ENCODE data around the gene B3GNT2.

B3GNT2 gene

GRCh38 chr2:62163106-62163831 is 32.6 kb upstream of the B3GNT2 start:
- no peak overlapping the region for H3K9ac ChIP-seq
- no peaks in the 10 kb centered on the region for H3K9me3 ChIP-seq
- TF ChIP-seq Cebpa-rat (IDR thresholded peaks at IDR 0.05) = no peak
- H3K4me1 ChIP-seq = peaks cover 49% of the 10 kb centered on the region
- H3K4me3 ChIP-seq = no peak overlapping the region
- H3K36me3 ChIP-seq = no peaks in the 10 kb centered on the region
- peak overlapping the region; percentile 49 for H3K4me2 ChIP-seq
- 0 out of 2 replicates have a peak overlapping the region, but pooled peaks have one; percentile 2 for H3K27ac ChIP-seq
- H4K20me1 ChIP-seq = no peaks in the 10 kb centered on the region
- H3K27me3 ChIP-seq = no peaks in the 10 kb centered on the region

DNA sequence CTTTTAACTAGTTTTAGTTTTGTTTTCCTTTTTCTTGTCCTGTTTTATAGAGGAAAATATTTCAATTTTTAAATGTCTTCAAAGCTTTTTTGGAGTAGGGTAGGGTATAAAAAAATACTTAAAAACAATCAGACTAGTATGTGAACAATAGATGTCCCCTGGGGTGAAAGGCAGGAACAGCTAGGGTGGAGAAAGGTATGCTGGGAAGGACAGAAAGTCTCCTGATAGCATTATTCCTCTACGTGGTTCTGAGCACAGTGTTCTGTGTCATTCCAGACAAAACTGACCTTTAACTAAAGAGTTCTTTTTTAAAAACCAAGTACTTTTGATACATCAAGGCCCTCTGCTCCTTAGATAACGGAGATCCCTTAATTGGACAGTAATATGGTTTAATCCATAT is 32.1 kb upstream of the B3GNT2 start:
- H3K27me3 ChIP-seq = no peaks in the 10 kb centered on the region
- no peaks in the 10 kb centered on the region for H4K20me1 ChIP-seq
- 0 out of 2 replicates have a peak overlapping the region, but pooled peaks have one; percentile 2 for H3K27ac ChIP-seq
- H3K36me3 ChIP-seq = no peaks in the 10 kb centered on the region
- H3K4me1 ChIP-seq = peaks cover 48% of the 10 kb centered on the region
- H3K9me3 ChIP-seq = no peaks in the 10 kb centered on the region
- peak overlapping the region; percentile 49 for H3K4me2 ChIP-seq
- H3K9ac ChIP-seq = no peak overlapping the region
- no peak for TF ChIP-seq Cebpa-rat (IDR thresholded peaks at IDR 0.05)
- H3K4me3 ChIP-seq = no peak overlapping the region

DNA sequence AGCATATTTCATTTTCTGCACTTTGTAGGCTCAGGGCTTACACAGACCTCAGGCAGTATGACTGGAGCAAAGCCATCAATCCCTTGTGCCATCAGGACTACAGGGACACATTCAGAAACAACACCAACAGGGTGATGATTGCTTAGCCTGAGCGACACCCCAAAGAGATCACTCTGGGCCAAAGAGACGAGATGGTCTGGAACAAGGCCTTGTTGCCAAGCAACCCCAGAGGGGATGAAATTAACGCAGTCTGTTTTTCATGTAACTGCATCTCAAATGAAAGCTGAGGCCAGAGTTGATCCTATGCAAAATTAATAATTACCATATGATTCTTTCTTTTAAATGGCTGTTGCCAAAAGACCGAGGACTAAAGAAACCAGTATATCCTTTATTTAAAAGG is 20.2 kb upstream of the B3GNT2 start:
- TF ChIP-seq Cebpa-rat (IDR thresholded peaks at IDR 0.05) = no peak
- Histone ChIP-seq H3K27me3 (no peaks in the 10 kb centered on the region), H3K9me3 (no peaks in the 10 kb centered on the region), H3K9ac (no peak overlapping the region), H3K4me3 (no peak overlapping the region), H4K20me1 (no peaks in the 10 kb centered on the region), H3K36me3 (no peaks in the 10 kb centered on the region), H3K4me2 (no peak overlapping the region), H3K4me1 (peaks cover 33% of the 10 kb centered on the region), H3K27ac (no peak overlapping the region)

GRCh38 chr2:62176801-62177200 is 19.1 kb upstream of the B3GNT2 start:
- TF ChIP-seq Cebpa-rat (IDR thresholded peaks at IDR 0.05) = no peak
- Histone ChIP-seq H3K9me3 (no peaks in the 10 kb centered on the region), H3K27ac (peak overlapping the region; percentile 49), H3K9ac (no peak overlapping the region), H3K27me3 (no peaks in the 10 kb centered on the region), H3K4me1 (peaks cover 44% of the 10 kb centered on the region), H3K4me3 (no peak overlapping the region), H4K20me1 (no peaks in the 10 kb centered on the region), H3K36me3 (no peaks in the 10 kb centered on the region), H3K4me2 (no peak overlapping the region)

GRCh38 chr2:62177392-62178049 is 18.4 kb upstream of the B3GNT2 start:
- Histone ChIP-seq H4K20me1 (no peaks in the 10 kb centered on the region), H3K27me3 (no peaks in the 10 kb centered on the region), H3K27ac (0 out of 2 replicates have a peak overlapping the region, but pooled peaks have one; percentile 49), H3K4me3 (no peak overlapping the region), H3K36me3 (no peaks in the 10 kb centered on the region), H3K9ac (no peak overlapping the region), H3K4me2 (no peak overlapping the region), H3K9me3 (no peaks in the 10 kb centered on the region), H3K4me1 (peaks cover 51% of the 10 kb centered on the region)
- TF ChIP-seq Cebpa-rat (IDR thresholded peaks at IDR 0.05) = no peak

- peak overlapping the region; percentile 0; the same call in 1 of the 2 replicates for H3K4me2 ChIP-seq
- H3K36me3 ChIP-seq = no peaks in the 10 kb centered on the region
- peak overlapping the region; percentile 49; the same call in 1 of the 2 replicates for H3K27ac ChIP-seq
- no peak overlapping the region for H3K4me3 ChIP-seq
- no peak for TF ChIP-seq Cebpa-rat (IDR thresholded peaks at IDR 0.05)
- no peaks in the 10 kb centered on the region for H3K9me3 ChIP-seq
- H4K20me1 ChIP-seq = no peaks in the 10 kb centered on the region
- H3K27me3 ChIP-seq = no peaks in the 10 kb centered on the region
- H3K4me1 ChIP-seq = peaks cover 60% of the 10 kb centered on the region
- no peak overlapping the region for H3K9ac ChIP-seq
Observed at GRCh38 chr2:62178741-62179271, 17.1 kb upstream of the B3GNT2 start.

GRCh38 chr2:62180975-62181374 is 14.9 kb upstream of the B3GNT2 start:
- Histone ChIP-seq H3K9me3 (peaks cover 8% of the 10 kb centered on the region), H4K20me1 (no peaks in the 10 kb centered on the region), H3K4me1 (peaks cover 65% of the 10 kb centered on the region), H3K4me3 (peak overlapping the region; percentile 31; the same call in 1 of the 2 replicates), H3K27ac (peak overlapping the region; percentile 94), H3K36me3 (no peaks in the 10 kb centered on the region), H3K9ac (peak overlapping the region; percentile 79), H3K27me3 (no peaks in the 10 kb centered on the region), H3K4me2 (peak overlapping the region; percentile 89)
- no peak for TF ChIP-seq Cebpa-rat (IDR thresholded peaks at IDR 0.05)

DNA sequence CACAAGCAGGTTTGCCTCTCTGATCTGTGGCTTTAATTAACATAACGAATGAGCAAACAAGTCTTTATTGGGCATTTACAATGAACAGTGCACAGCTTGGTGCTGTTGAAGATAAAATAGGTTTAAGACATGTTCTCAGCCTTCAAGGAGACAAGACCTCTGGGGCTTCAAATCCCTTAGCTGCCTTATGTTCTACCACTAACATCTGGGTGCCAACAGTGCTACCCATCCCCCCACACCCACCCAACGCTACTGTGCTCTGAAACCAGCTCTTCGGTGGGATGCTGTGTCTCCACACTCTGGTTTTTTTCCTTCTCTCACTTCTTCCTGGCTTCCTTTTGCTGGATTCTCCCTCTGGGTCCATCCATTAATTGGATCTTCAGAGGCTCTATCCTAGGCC is 14.1 kb upstream of the B3GNT2 start:
- peak overlapping the region; percentile 94 for H3K27ac ChIP-seq
- peaks cover 65% of the 10 kb centered on the region for H3K4me1 ChIP-seq
- no peak for TF ChIP-seq Cebpa-rat (IDR thresholded peaks at IDR 0.05)
- H3K4me3 ChIP-seq = peak overlapping the region; percentile 31; the same call in 1 of the 2 replicates
- H3K4me2 ChIP-seq = peak overlapping the region; percentile 89
- peak overlapping the region; percentile 79 for H3K9ac ChIP-seq
- no peaks in the 10 kb centered on the region for H3K27me3 ChIP-seq
- H3K9me3 ChIP-seq = peaks cover 8% of the 10 kb centered on the region
- H3K36me3 ChIP-seq = no peaks in the 10 kb centered on the region
- no peaks in the 10 kb centered on the region for H4K20me1 ChIP-seq

DNA sequence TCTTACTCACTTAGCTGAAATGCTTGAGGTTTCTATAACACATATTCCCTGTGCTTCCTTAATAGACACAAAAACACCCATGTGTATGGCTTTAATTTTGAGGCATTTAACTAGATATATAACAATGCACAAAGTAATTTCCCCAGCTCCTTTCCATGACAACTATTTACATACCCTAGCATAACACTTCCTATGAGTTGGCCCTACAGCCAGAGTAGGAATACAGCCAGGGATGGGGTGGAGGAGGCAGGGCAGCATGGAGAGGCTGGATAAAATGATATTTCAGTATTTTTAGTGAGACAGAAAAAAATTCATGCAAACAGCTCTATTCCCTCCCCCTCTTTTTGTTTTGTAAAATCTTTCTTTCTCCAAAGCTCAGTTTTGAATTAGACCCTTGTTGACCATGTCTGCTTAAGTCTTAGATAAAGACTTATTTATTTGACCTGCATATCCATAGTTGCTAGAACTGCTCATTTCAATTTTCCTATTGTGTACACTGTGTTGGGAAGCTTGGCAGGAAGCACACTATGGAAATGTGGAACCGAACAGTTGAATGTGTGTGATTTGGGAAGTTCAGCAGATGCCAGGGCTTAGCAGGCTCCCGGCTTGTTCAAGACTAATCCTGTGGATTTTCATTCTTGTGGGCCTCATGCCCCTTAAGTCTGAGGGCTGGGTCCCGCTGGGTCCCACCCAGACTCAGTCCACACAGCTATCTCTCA is 11.2 kb upstream of the B3GNT2 start:
- Histone ChIP-seq H3K9ac (no peak overlapping the region), H3K36me3 (no peaks in the 10 kb centered on the region), H3K4me2 (no peak overlapping the region), H3K9me3 (peaks cover 13% of the 10 kb centered on the region), H3K4me3 (no peak overlapping the region), H4K20me1 (no peaks in the 10 kb centered on the region), H3K27ac (peak overlapping the region; percentile 8; the same call in 1 of the 2 replicates), H3K27me3 (no peaks in the 10 kb centered on the region), H3K4me1 (peaks cover 50% of the 10 kb centered on the region)
- TF ChIP-seq Cebpa-rat (IDR thresholded peaks at IDR 0.05) = no peak

Measured in BLaER1 (cell line).